MG63 (cell line): Measurements from ENCODE around the gene CST6. TPM values are rescaled to one million over a fixed set of nuclear protein-coding genes. Genes with fewer than 3 reads are reported as not detected.
"Not testable (repeated sequence)": the region's sequence is repeated elsewhere in the genome, so short reads cannot be mapped to it uniquely, and the experiment has no call there.

Experiments used
- DNase-seq: peaks from one replicate; pipeline ENCODE4 v3.0.0-alpha.2; 2020
- H3K27me3 ChIP-seq: fragments of 250-450 bp; sonication (Bioruptor Pico); 2 replicates; pipeline ENCODE4 v1.5.1; 2020; ENCODE audit warnings: mild to moderate bottlenecking, moderate library complexity
- H3K36me3 ChIP-seq: fragments of 250-450 bp; sonication (Bioruptor Pico); 2 replicates; pipeline ENCODE4 v1.5.1; 2020; ENCODE audit warnings: mild to moderate bottlenecking, moderate library complexity
- H3K4me3 ChIP-seq: fragments of 250-450 bp; sonication (Bioruptor Pico); 2 replicates; pipeline ENCODE4 v1.5.1; 2020; ENCODE audit warnings: mild to moderate bottlenecking, moderate library complexity
- H3K9me3 ChIP-seq: fragments of 250-450 bp; sonication (Bioruptor Pico); 2 replicates; pipeline ENCODE4 v1.5.1; 2020; ENCODE audit warnings: mild to moderate bottlenecking, moderate library complexity
- total RNA-seq: library from RNA; depleted of rRNA; stranded (reverse); fragments of >200 nt; shearing (Covaris generic); gene quantifications from 2 replicates; pipeline ENCODE4 v1.2.3, GENCODE V29; 2014; ENCODE audit warnings: low replicate concordance

Gene CST6
- total RNA-seq, 1 experiment from 2014 or later = not detected

GRCh38 chr11:66008095-66008467 lies 3.7 kb upstream of the CST6 start:
- no peak for DNase-seq
- peaks cover 33% of the 10 kb centered on the region for H3K36me3 ChIP-seq
- H3K4me3 ChIP-seq = no peak overlapping the region
- no peaks in the 10 kb centered on the region for H3K27me3 ChIP-seq
- H3K9me3 ChIP-seq = no peaks in the 10 kb centered on the region

GRCh38 chr11:66008468-66009101 lies 3.2 kb upstream of the CST6 start:
- DNase-seq = no peak
- no peaks in the 10 kb centered on the region for H3K9me3 ChIP-seq

GRCh38 chr11:66010036-66010435 lies 1.8 kb upstream of the CST6 start:
- H3K4me3 ChIP-seq, H3K9me3 ChIP-seq: not testable (repeated sequence)
- peaks cover 15% of the 10 kb centered on the region for H3K36me3 ChIP-seq

More at GRCh38 chr11:66008468-66009101, 3.2 kb upstream of the CST6 start:
- no peak overlapping the region for H3K4me3 ChIP-seq
- no peaks in the 10 kb centered on the region for H3K27me3 ChIP-seq
- H3K36me3 ChIP-seq = peaks cover 28% of the 10 kb centered on the region

GRCh38 chr11:66011239-66011784 lies 496 bp upstream of the CST6 start:
- H3K27me3 ChIP-seq = no peaks in the 10 kb centered on the region
- no peaks in the 10 kb centered on the region for H3K9me3 ChIP-seq
- no peak overlapping the region for H3K4me3 ChIP-seq
- H3K36me3 ChIP-seq = peaks cover 4% of the 10 kb centered on the region; the same call in 1 of the 2 replicates
- peak; percentile 66 for DNase-seq

More at GRCh38 chr11:66010036-66010435, 1.8 kb upstream of the CST6 start:
- not testable (repeated sequence) for H3K27me3 ChIP-seq, DNase-seq

GRCh38 chr11:66012371-66012945 lies 650 bp downstream of the CST6 start:
- Histone ChIP-seq H3K36me3 (no peaks in the 10 kb centered on the region), H3K27me3 (no peaks in the 10 kb centered on the region), H3K4me3 (no peak overlapping the region), H3K9me3 (no peaks in the 10 kb centered on the region)
- no peak for DNase-seq

- Histone ChIP-seq H3K36me3 (no peaks in the 10 kb centered on the region), H3K9me3 (no peaks in the 10 kb centered on the region), H3K27me3 (no peaks in the 10 kb centered on the region), H3K4me3 (no peak overlapping the region)
- no peak for DNase-seq
Observed at GRCh38 chr11:66012946-66013761, 1.3 kb downstream of the CST6 start.

GRCh38 chr11:66013762-66014100 lies 1.9 kb downstream of the CST6 start:
- no peak for DNase-seq

GRCh38 chr11:66014804-66015453 lies 3.1 kb downstream of the CST6 start:
- DNase-seq = no peak

More at GRCh38 chr11:66013762-66014100, 1.9 kb downstream of the CST6 start:
- Histone ChIP-seq H3K27me3 (no peaks in the 10 kb centered on the region), H3K4me3 (no peak overlapping the region), H3K9me3 (no peaks in the 10 kb centered on the region), H3K36me3 (no peaks in the 10 kb centered on the region)

GRCh38 chr11:66015454-66015881 lies 3.7 kb downstream of the CST6 start:
- H3K4me3 ChIP-seq = peak overlapping the region; percentile 33

More at GRCh38 chr11:66014804-66015453, 3.1 kb downstream of the CST6 start:
- no peaks in the 10 kb centered on the region for H3K27me3 ChIP-seq
- no peaks in the 10 kb centered on the region for H3K9me3 ChIP-seq
- H3K4me3 ChIP-seq = no peak overlapping the region; the same call in 1 of the 2 replicates
- H3K36me3 ChIP-seq = no peaks in the 10 kb centered on the region

GRCh38 chr11:66015936-66016792 lies 4.4 kb downstream of the CST6 start:
- Histone ChIP-seq H3K36me3 (no peaks in the 10 kb centered on the region), H3K9me3 (no peaks in the 10 kb centered on the region), H3K27me3 (no peaks in the 10 kb centered on the region), H3K4me3 (peak overlapping the region; percentile 33)
- DNase-seq = peak; percentile 72

More at GRCh38 chr11:66015454-66015881, 3.7 kb downstream of the CST6 start:
- no peaks in the 10 kb centered on the region for H3K27me3 ChIP-seq
- peak; percentile 98 for DNase-seq
- no peaks in the 10 kb centered on the region for H3K9me3 ChIP-seq
- no peaks in the 10 kb centered on the region for H3K36me3 ChIP-seq

GRCh38 chr11:66016793-66017177 lies 5.0 kb downstream of the CST6 start:
- Histone ChIP-seq H3K27me3 (no peaks in the 10 kb centered on the region), H3K36me3 (no peaks in the 10 kb centered on the region), H3K9me3 (no peaks in the 10 kb centered on the region), H3K4me3 (no peak overlapping the region; the same call in 1 of the 2 replicates)
- DNase-seq = no peak

GRCh38 chr11:66017321-66017720 lies 5.5 kb downstream of the CST6 start:
- Histone ChIP-seq H3K4me3 (no peak overlapping the region), H3K27me3 (no peaks in the 10 kb centered on the region), H3K9me3 (no peaks in the 10 kb centered on the region), H3K36me3 (no peaks in the 10 kb centered on the region)
- DNase-seq = no peak

GRCh38 chr11:66020212-66020611 lies 8.4 kb downstream of the CST6 start:
- Histone ChIP-seq H3K36me3 (no peaks in the 10 kb centered on the region), H3K27me3 (no peaks in the 10 kb centered on the region), H3K4me3 (no peak overlapping the region), H3K9me3 (no peaks in the 10 kb centered on the region)
- DNase-seq = no peak

- Histone ChIP-seq H3K36me3 (no peaks in the 10 kb centered on the region), H3K4me3 (no peak overlapping the region), H3K27me3 (no peaks in the 10 kb centered on the region), H3K9me3 (no peaks in the 10 kb centered on the region)
- peak; percentile 91 for DNase-seq
Observed at GRCh38 chr11:66020618-66021357, 9.0 kb downstream of the CST6 start.

- H3K4me3 ChIP-seq = peak overlapping the region; percentile 20; the same call in 1 of the 2 replicates
- no peaks in the 10 kb centered on the region for H3K27me3 ChIP-seq
- H3K36me3 ChIP-seq = no peaks in the 10 kb centered on the region
- peak; percentile 72 for DNase-seq
- no peaks in the 10 kb centered on the region for H3K9me3 ChIP-seq
Observed at GRCh38 chr11:66022401-66023185, 10.8 kb downstream of the CST6 start.
